ENCODE data around the gene MCF2L.
"Not testable (repeated sequence)": the region's sequence is repeated elsewhere in the genome, so short reads cannot be mapped to it uniquely, and the experiment has no call there.

MCF2L gene

DNA sequence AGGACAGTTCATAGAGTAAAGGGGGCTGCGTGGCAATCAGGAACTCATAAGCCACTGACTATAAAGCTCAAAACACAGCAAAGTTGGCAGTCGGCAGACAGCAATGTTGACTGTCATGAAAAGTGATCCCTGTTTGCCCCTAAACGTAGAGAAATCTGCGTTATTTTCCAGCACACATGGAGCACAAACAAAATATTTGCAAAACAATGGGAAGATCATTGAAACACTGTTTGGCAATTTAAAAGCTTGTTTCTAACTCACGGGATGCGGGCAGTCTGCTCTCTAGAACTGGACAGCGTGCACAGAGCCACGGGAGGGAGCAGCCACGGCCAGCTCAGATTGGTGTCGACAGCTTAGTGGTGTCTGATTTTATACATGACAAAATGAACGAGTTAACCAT is 130.1 kb downstream of the MCF2L start:
- H3K9me3 ChIP-seq (ENCODE audit: insufficient read depth, low read depth, low read length) = no peaks in the 10 kb centered on the region
- 89% methylated on average over 11 of the region's 11 CpGs for WGBS
- no peaks in the 10 kb centered on the region for H3K36me3 ChIP-seq (ENCODE audit: insufficient read depth, low read length)
- no peak overlapping the region for H3K9ac ChIP-seq (ENCODE audit: low read depth, low read length)
- no peaks in the 10 kb centered on the region for H3K4me1 ChIP-seq (ENCODE audit: insufficient read depth, low read length)
- H3K4me3 ChIP-seq (ENCODE audit: low read length) = no peak overlapping the region
- H3K27ac ChIP-seq (ENCODE audit: low read depth, low read length) = no peak overlapping the region
- H3K27me3 ChIP-seq (ENCODE audit: insufficient read depth, low read length) = no peaks in the 10 kb centered on the region

- H3K27me3 ChIP-seq (ENCODE audit: insufficient read depth, low read length); H3K9ac ChIP-seq (ENCODE audit: low read depth, low read length); H3K27ac ChIP-seq (ENCODE audit: low read depth, low read length); H3K4me3 ChIP-seq (ENCODE audit: low read length); H3K9me3 ChIP-seq (ENCODE audit: insufficient read depth, low read depth, low read length); H3K4me1 ChIP-seq (ENCODE audit: insufficient read depth, low read length); H3K36me3 ChIP-seq (ENCODE audit: insufficient read depth, low read length): not testable (repeated sequence)
- WGBS = 83% methylated on average over 10 of the region's 10 CpGs
Observed at GRCh38 chr13:113102302-113102701, 133.3 kb downstream of the MCF2L start.

DNA sequence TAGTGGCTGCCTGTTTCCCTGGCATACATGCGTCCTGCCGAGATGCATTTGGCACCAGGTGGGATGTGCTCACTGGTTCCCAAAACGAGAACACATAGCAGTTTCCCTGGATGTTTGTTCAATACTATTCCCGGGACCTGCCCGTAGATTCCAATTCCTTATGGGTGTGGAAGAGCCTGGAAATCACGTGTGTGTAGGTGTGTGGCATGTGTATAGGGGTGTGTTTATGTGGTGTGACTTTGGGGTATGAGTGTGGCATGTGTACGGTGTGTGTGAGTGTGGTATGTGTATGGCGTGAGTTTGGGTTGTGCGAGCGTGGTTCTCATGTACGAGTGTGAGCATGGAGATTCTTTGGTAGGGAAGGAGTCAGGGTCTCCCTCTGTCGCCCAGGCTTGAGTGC is 133.7 kb downstream of the MCF2L start:
- H3K27ac ChIP-seq (ENCODE audit: low read depth, low read length) = no peak overlapping the region
- WGBS = 92% methylated on average over 12 of the region's 12 CpGs
- no peak overlapping the region for H3K9ac ChIP-seq (ENCODE audit: low read depth, low read length)
- no peaks in the 10 kb centered on the region for H3K27me3 ChIP-seq (ENCODE audit: insufficient read depth, low read length)
- no peaks in the 10 kb centered on the region for H3K9me3 ChIP-seq (ENCODE audit: insufficient read depth, low read depth, low read length)
- H3K36me3 ChIP-seq (ENCODE audit: insufficient read depth, low read length) = no peaks in the 10 kb centered on the region
- no peak overlapping the region for H3K4me3 ChIP-seq (ENCODE audit: low read length)
- peaks cover 9% of the 10 kb centered on the region; the same call in 1 of the 2 replicates for H3K4me1 ChIP-seq (ENCODE audit: insufficient read depth, low read length)

DNA sequence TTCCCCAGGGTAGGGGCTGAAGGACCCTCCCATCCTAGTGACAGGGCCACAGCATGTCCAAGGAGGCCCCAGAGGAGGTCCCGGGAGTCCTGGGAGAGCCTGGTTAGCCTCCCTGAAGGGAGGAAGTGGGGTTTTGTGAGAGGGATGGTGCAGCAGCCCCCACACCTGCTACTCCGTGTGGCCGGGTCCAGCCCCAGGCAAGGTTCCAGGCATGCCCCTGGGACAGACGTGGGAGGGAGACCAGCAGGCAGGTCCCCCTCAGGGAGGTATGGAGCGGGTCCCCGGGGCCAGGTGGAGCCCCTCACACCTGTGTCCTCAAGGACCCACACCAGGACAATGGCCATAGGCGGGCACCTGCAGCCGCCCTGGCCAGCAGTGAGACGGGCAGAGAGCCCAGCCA is 134.6 kb downstream of the MCF2L start:
- no peak overlapping the region for H3K4me3 ChIP-seq (ENCODE audit: low read length)
- WGBS = 88% methylated on average over 9 of the region's 9 CpGs
- H3K9me3 ChIP-seq (ENCODE audit: insufficient read depth, low read depth, low read length) = no peaks in the 10 kb centered on the region
- H3K27ac ChIP-seq (ENCODE audit: low read depth, low read length) = no peak overlapping the region
- H3K36me3 ChIP-seq (ENCODE audit: insufficient read depth, low read length) = no peaks in the 10 kb centered on the region
- H3K9ac ChIP-seq (ENCODE audit: low read depth, low read length) = no peak overlapping the region
- H3K27me3 ChIP-seq (ENCODE audit: insufficient read depth, low read length) = no peaks in the 10 kb centered on the region
- peaks cover 9% of the 10 kb centered on the region; the same call in 1 of the 2 replicates for H3K4me1 ChIP-seq (ENCODE audit: insufficient read depth, low read length)

GRCh38 chr13:113105032-113105920 is 136.3 kb downstream of the MCF2L start, which contains the start of gene F7:
Gene F7 (plus strand): TSS chr13:113105791. CDS start chr13:113105842, 51 bp downstream.
- H3K9ac ChIP-seq (ENCODE audit: low read depth, low read length) = no peak within 1 kb of the TSS
- peaks cover 9% of the 10 kb centered on the region; the same call in 1 of the 2 replicates for H3K4me1 ChIP-seq (ENCODE audit: insufficient read depth, low read length)
- peaks cover 3% of the 10 kb centered on the region; the same call in 1 of the 2 replicates for H3K9me3 ChIP-seq (ENCODE audit: insufficient read depth, low read depth, low read length)
- 80% methylated on average over 17 of the region's 17 CpGs for WGBS
- peaks cover 13% of the 10 kb centered on the region for H3K27me3 ChIP-seq (ENCODE audit: insufficient read depth, low read length)
- no peaks in the 10 kb centered on the region for H3K36me3 ChIP-seq (ENCODE audit: insufficient read depth, low read length)
- H3K27ac ChIP-seq (ENCODE audit: low read depth, low read length) = no peak within 1 kb of the TSS
- no peak within 1 kb of the TSS for H3K4me3 ChIP-seq (ENCODE audit: low read length)

- Histone ChIP-seq H3K4me1 (ENCODE audit: insufficient read depth, low read length) (peaks cover 9% of the 10 kb centered on the region; the same call in 1 of the 2 replicates), H3K27me3 (ENCODE audit: insufficient read depth, low read length) (peaks cover 20% of the 10 kb centered on the region), H3K4me3 (ENCODE audit: low read length) (no peak overlapping the region), H3K9ac (ENCODE audit: low read depth, low read length) (no peak overlapping the region), H3K27ac (ENCODE audit: low read depth, low read length) (no peak overlapping the region), H3K36me3 (ENCODE audit: insufficient read depth, low read length) (no peaks in the 10 kb centered on the region), H3K9me3 (ENCODE audit: insufficient read depth, low read depth, low read length) (peaks cover 3% of the 10 kb centered on the region; the same call in 1 of the 2 replicates)
- WGBS = 84% methylated on average over 16 of the region's 16 CpGs
Observed at GRCh38 chr13:113105921-113106452, 137.0 kb downstream of the MCF2L start.

DNA sequence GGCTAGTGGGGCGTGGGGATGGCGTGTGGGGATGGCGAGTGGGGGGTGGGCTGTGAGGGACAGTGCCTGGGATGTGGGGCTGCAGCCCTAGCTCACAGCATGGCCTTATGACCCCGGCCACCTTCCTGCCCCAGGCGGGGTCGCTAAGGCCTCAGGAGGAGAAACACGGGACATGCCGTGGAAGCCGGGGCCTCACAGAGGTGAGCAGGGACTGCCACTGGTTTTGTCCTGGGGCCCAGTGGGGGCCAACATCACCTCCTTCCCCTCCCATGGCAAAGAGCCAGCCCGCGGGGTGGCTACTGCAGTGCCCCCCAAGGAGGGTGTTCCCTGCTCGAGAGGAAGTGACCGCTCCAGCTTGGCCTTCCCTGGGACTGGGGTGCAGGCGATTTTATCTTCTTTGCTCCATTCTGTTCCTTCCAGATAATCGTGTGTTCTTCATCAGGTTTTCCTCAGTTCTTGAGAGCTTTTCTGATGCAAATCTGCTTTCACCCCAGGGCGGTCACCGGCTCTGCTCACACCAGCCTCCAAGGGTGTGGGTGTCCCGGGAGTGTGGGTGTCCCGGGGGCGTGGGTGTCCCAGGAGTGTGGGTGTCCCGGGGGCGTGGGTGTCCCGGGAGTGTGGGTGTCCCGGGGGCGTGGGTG is 137.8 kb downstream of the MCF2L start:
- Histone ChIP-seq H3K27me3 (ENCODE audit: insufficient read depth, low read length) (peaks cover 26% of the 10 kb centered on the region), H3K4me3 (ENCODE audit: low read length) (no peak overlapping the region), H3K4me1 (ENCODE audit: insufficient read depth, low read length) (peaks cover 9% of the 10 kb centered on the region; the same call in 1 of the 2 replicates), H3K36me3 (ENCODE audit: insufficient read depth, low read length) (no peaks in the 10 kb centered on the region), H3K9ac (ENCODE audit: low read depth, low read length) (no peak overlapping the region), H3K9me3 (ENCODE audit: insufficient read depth, low read depth, low read length) (peaks cover 3% of the 10 kb centered on the region; the same call in 1 of the 2 replicates), H3K27ac (ENCODE audit: low read depth, low read length) (no peak overlapping the region)
- 80% methylated on average over 19 of the region's 25 CpGs for WGBS

DNA sequence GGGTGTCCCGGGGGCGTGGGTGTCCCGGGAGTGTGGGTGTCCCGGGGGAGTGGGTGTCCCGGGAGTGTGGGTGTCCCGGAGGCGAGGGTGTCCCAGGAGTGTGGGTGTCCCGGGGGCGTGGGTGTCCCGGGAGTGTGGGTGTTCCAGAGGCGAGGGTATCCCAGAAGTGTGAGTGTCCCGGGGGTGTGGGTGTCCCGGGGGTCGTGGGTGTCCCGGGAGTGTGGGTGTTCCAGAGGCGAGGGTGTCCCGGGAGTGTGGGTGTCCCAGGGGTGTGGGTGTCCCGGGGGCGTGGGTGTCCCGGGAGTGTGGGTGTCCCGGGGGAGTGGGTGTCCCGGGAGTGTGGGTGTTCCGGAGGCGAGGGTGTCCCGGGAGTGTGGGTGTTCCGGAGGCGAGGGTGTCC is 139.5 kb downstream of the MCF2L start:
- not testable (repeated sequence) for H3K9me3 ChIP-seq (ENCODE audit: insufficient read depth, low read depth, low read length); H3K36me3 ChIP-seq (ENCODE audit: insufficient read depth, low read length); H3K9ac ChIP-seq (ENCODE audit: low read depth, low read length); H3K4me3 ChIP-seq (ENCODE audit: low read length); H3K4me1 ChIP-seq (ENCODE audit: insufficient read depth, low read length); H3K27ac ChIP-seq (ENCODE audit: low read depth, low read length)
- 92% methylated on average over 20 of the region's 27 CpGs for WGBS
- H3K27me3 ChIP-seq (ENCODE audit: insufficient read depth, low read length) = peaks cover 33% of the 10 kb centered on the region

- Histone ChIP-seq H3K36me3 (ENCODE audit: insufficient read depth, low read length) (no peaks in the 10 kb centered on the region), H3K9ac (ENCODE audit: low read depth, low read length) (peak overlapping the region; percentile 42; the same call in 1 of the 2 replicates), H3K27me3 (ENCODE audit: insufficient read depth, low read length) (peaks cover 33% of the 10 kb centered on the region), H3K27ac (ENCODE audit: low read depth, low read length) (no peak overlapping the region), H3K9me3 (ENCODE audit: insufficient read depth, low read depth, low read length) (peaks cover 3% of the 10 kb centered on the region; the same call in 1 of the 2 replicates), H3K4me3 (ENCODE audit: low read length) (peak overlapping the region; percentile 50), H3K4me1 (ENCODE audit: insufficient read depth, low read length) (peaks cover 9% of the 10 kb centered on the region; the same call in 1 of the 2 replicates)
- 21% methylated on average over 71 of the region's 73 CpGs for WGBS
Observed at GRCh38 chr13:113109151-113110047, 140.4 kb downstream of the MCF2L start.

DNA sequence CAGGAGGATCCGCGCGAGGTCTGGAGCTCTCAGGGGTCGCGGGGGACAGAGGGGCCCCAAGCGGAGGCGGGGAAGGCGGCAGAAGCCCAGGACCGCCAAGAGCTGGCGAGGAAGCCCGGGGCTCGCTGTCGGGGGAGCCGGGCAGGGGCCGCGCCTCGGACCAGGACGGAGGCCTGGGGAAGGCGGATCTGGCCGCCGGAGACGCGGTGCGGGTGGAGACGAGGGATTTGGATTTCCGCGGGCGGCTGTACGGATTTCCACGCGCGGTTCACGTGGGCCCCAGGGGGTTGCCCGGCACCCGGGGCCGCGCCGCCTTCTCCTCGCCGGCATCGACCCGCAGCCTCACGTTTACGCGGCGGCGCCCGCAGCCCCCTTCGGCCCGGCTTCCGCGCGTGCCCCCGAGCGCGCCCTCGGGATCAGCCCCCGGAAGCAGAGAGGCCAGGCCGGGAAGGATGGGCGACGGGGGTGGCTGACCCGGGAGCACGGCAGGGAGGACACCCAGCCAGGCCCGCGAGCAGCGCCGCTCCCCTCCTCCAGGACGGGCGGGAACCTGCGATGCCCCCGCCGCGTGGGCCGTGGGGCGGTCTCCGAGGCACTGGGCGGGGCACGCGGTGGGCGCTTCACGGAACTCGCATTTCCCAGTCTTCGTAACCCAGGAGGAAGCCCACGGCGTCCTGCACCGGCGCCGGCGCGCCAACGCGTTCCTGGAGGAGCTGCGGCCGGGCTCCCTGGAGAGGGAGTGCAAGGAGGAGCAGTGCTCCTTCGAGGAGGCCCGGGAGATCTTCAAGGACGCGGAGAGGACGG is 141.2 kb downstream of the MCF2L start:
- no peaks in the 10 kb centered on the region for H3K36me3 ChIP-seq (ENCODE audit: insufficient read depth, low read length)
- peak overlapping the region; percentile 50 for H3K4me3 ChIP-seq (ENCODE audit: low read length)
- 3% methylated on average over 99 of the region's 99 CpGs for WGBS
- no peak overlapping the region for H3K27ac ChIP-seq (ENCODE audit: low read depth, low read length)
- peaks cover 8% of the 10 kb centered on the region; the same call in 1 of the 2 replicates for H3K4me1 ChIP-seq (ENCODE audit: insufficient read depth, low read length)
- peaks cover 33% of the 10 kb centered on the region for H3K27me3 ChIP-seq (ENCODE audit: insufficient read depth, low read length)
- peaks cover 3% of the 10 kb centered on the region; the same call in 1 of the 2 replicates for H3K9me3 ChIP-seq (ENCODE audit: insufficient read depth, low read depth, low read length)
- peak overlapping the region; percentile 42; the same call in 1 of the 2 replicates for H3K9ac ChIP-seq (ENCODE audit: low read depth, low read length)
